NCI-H524 treated with DMSO at 0.1 percent for 48 hours (cell line): ENCODE measurements around the gene AQP2.
A peak's percentile ranks its signal among the peaks of the same experiment; 100 is the strongest.

Source experiments
- DNase-seq: peaks from one replicate; lab custom pipeline; 2025; lab: John Stamatoyannopoulos, UW

Gene AQP2

DNA sequence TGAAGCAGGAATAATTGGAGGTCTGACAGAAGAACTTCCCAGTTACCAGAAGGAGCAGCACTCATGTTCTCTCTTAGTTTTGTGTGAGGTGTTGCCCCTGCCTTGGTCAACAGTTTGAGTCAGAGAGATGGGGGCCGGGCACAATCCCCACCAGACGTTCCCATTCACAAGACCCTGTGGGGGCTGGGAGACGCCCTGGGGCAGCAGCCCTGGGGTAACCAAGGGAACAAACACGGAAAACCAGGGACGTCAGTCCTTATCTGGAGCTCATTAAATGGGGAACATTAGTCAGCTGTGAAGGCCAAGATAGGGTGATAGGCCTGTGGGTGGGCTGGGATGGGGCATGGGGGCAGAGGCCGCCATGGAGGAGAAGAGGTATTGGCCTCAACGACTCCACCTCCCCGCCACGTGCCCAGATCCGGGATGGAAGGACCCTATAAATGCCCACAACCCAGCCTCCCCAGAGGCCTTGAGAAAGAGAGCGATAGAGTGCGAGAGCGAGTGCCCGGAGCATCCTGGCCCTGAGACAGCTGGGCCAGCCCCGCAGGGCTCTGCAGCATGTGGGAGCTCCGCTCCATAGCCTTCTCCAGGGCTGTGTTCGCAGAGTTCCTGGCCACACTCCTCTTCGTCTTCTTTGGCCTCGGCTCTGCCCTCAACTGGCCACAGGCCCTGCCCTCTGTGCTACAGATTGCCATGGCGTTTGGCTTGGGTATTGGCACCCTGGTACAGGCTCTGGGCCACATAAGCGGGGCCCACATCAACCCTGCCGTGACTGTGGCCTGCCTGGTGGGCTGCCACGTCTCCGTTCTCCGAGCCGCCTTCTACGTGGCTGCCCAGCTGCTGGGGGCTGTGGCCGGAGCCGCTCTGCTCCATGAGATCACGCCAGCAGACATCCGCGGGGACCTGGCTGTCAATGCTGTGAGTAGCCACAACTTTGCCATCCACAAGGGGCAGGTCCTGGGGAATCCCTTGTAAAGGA lies at the start of gene AQP2:
TSS of gene AQP2 (plus strand) at position 465 of the 979 bp plus-strand sequence. CDS start at position 559, 94 bp downstream.
- DNase-seq = no peak

- no peak for DNase-seq
These were observed 49.5 kb upstream of the AQP2 start for GRCh38 chr12:49901026-49901425.

DNA sequence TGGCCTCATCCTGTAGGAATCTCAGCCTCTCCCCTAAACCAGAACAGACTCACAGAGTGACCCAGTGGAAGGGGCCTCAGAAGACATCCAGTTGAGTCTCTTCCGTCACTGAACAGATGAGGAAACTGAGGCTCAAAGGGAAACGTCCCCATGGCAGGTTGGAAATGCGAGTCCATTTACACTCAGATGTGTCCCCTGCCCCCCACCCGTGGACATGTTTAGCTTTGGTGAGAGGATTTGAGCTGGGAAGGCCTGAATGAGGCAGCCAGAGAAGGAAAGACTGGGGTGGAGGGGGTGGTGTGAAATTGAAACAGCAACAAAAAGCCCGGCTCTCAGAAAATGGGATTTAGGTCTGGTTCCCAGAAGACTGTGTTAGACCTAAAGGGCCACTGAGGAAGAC lies 48.6 kb upstream of the AQP2 start:
- no peak for DNase-seq

GRCh38 chr12:49902399-49903350 lies 47.9 kb upstream of the AQP2 start:
- no peak for DNase-seq

DNA sequence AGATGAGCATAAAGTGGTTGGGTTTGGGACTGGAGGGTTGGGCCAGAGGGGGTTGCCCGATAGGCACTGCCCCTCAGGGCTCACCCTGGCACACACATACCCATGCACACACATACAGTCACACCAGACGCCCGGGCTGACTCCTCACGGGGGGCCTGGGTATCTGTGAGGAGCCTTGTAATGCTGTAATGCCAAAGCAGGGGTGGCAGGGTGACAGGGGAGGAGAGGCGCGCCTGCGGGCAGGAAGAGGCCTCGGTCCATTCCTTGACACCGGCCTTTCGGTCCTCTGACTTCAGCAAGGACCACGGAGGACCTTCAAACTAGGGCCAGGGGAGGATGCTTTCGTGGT lies 47.2 kb upstream of the AQP2 start:
- DNase-seq = no peak

DNA sequence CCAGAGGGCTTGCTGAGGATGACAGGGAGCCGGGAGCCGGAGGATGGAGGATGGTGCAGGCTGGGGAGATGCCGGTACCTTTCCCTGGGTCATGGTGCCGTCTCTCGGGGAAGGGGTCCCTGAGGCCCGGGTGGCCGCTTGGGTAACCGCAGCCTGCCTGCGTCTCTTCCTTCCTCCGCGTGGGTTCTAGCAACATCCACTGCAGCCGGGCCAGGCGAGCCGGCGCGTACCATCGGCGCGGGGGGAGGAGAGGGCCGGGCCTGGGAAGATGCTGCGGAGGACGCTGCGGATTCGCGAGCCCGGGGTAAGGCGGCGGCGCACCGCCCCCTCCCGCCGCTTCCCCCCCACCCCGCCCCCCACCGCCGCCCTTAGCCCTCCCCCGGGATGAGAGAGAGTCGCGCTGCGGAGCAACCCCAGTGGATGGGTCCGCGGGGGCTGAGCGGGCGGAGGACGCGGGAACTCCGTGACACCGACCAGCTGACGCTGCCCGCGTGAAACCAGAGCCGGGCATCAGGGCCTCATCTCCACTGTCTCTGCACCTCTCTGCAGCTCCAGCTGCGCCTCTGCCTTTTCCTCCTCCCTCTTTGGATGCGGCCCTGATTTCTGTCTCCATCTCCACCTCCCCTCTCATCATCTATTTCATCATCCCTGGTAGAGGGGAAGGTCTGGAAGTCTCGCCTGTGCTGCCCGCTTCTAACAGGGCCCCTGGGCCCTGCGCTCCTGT lies 46.7 kb upstream of the AQP2 start, which contains the start of gene FAIM2:
TSS of gene FAIM2 (minus strand) at position 201 of the 724 bp plus-strand sequence. CDS start at position 93, 108 bp downstream.
- peak; percentile 2 for DNase-seq

GRCh38 chr12:49904601-49905000 lies 45.9 kb upstream of the AQP2 start:
- no peak for DNase-seq

DNA sequence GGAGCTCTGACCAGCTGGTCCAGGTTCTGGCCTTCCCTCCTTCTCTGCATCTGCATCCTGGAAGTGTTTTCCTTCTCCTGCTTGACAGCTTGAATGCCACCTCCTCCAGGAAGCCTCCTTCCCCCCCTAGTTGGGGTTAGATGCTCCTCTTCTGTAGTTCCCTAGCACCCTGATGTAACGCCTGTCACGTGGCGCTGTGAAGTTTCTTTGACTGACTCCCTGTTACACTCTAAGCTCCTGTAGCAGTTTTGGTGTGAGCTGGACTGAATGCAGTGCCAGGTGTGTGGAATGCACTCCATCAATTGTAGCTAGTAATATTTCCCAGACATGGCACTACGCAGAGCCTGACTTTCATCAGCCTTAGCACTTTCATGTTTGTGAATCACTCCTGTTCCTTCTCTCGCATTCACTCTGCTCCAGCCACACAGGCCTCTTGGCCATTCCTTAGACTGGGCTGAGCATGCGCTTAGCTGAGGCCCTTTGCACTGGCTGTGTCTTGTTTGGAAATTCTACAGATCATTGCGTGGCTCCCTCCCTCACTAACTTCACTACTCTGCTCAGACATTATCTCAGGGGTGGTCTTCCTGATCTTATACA lies 44.7 kb upstream of the AQP2 start:
- DNase-seq = no peak

- DNase-seq = no peak
These were observed 43.2 kb upstream of the AQP2 start for GRCh38 chr12:49907352-49907751.

GRCh38 chr12:49909356-49909755 lies 41.2 kb upstream of the AQP2 start:
- no peak for DNase-seq

DNA sequence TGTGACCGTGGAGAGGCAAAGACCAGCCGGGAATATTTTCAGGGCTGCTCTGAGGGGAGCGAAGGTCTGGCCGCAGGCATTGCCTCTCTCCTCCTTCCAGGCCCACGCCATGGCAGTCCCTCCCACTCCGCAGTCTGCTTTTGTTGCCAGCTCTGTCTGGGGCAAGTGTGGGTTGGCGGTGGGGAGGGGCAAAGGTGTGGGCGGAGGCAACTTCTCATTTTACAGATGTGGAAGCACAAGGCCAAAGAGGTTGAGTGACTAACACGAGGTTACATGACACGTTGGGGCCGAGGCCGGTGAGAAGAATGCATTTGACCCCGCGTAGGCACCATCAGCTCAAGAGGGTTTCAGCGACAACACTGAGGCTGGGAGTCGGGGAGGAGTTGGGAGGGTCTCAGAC lies 40.7 kb upstream of the AQP2 start:
- no peak for DNase-seq

DNA sequence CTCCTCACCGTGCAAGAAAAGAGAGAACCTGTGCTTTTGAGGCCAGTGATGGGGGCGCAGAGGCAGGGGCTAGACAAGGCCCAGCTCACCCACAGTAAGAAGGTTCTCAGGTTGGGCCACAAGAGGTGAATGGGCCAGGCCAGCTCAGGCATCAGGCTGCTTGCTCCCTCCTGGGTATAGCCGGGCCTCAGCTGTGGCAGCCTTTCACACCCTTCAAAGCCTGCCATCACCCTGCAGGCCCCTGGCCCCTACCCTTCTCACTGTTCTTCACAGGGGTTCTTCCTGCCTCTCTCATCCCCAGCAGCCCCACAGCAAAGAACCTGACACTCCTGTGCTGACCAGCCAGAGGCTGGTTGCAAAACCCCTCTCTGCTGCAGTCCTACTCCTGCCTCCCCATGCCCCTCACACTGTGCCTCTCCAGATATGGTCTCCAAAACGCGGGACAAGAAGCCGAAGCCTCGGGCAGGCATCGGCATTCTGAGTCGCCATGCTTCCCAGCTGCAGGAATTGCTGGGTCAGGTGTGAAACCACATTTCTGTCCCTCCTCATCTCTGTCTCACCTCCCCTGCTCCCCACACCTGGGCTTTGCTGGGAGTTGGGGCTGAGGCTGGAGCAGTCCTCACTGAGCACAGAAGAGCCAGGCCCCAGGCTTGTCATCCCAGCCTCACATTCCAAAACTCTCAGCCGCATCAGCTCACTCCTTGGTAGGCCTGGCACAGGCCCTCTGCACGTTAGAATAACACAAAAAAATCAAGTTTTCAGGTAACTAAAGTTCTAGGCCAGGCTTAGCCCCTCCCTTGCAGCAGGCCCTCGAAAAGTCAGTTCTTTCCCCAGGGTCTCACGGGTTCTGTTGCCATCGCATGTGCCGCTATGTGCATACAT lies 40.0 kb upstream of the AQP2 start:
- no peak for DNase-seq

GRCh38 chr12:49911213-49911605 lies 39.3 kb upstream of the AQP2 start:
- DNase-seq = no peak

DNA sequence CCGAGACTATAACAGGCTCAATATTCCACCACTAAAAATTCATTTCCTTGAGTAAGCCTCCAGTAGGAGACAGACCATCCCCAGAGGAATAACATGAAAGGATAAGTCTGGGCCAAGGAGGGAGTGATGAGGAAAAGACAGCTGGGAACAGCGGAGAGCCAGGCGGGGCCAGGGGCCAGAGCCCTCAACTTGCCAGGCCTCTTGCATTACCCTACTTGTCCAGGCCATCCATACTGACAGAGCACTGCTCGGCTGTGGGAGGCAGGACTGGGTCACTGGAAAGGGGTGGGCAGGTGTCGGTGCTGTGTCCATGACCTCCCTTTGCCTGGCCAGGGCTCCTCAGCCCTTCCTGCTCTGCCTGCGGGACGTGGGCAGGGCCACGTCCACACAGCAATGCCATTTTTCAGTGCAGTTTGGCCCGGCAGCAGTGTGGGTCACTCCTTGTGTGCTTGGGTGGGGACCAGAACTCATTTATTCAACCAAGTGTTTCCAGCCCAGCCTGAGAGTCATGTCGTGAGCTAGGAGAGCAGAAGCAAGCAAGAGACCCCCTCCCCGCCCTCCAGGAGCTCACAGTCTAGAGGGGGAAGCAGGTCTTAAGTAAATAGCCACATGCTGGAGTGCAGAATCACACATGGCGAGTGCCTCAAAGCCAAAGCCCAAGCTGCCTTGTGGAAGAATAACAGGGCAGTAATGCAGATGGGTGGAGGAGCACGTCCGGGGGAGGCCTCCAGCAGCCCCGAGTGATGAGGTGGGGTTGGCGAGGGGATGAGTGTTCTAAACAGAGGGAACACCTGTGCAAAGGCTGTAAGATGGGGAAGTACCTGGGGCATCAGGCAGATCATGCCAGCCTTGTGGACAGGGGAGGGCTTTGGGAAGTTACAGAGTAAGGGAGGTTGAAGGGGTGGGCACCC lies 37.9 kb upstream of the AQP2 start:
- no peak for DNase-seq

DNA sequence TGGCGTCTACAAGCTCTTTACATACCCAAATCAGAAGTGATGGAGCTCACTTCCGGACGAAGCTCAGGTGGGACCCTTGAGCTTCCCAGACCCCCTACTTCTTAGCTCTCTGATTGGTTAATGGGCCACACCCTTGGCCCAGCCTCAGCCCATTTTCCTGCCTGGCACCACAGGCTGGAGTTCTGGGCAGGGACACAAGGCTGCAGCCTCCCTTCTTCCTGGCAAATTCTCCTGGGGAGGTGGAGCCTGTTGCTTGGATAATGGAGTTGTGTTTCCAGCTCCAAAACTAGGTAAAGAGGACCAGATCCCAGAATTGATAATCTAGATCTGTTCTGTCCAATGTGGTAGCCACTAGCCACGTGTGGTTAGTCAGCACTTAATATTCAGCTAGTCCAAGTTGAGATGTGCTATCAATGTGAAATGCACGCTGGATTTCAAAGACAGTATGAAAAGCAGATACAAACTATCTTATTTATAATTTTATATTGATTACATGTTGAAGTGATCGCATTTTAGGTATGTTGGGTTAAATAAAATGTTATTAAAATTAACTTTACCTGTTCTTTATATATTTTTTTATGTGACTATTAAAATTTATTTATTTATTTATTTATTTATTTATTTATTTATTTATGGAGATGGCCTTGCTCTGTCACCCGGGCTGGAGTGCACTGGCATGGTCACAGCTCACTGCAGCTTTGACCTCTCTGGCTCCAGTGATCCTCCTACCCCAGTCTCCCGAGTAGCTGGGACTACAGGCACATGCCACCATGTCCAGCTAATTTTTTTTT lies 34.2 kb upstream of the AQP2 start:
- DNase-seq = no peak

- DNase-seq = peak; percentile 23
These were observed 33.3 kb upstream of the AQP2 start for GRCh38 chr12:49917166-49917787.

GRCh38 chr12:49917788-49918173 lies 32.8 kb upstream of the AQP2 start:
- no peak for DNase-seq

GRCh38 chr12:49920241-49920914 lies 30.2 kb upstream of the AQP2 start:
- no peak for DNase-seq
